Endometrial microvascular endothelial cells (primary cell): ENCODE results near the gene FAM90A26. TPM values are rescaled to one million over a fixed set of nuclear protein-coding genes. Genes with fewer than 3 reads are reported as not detected.
"Not testable (repeated sequence)": the region's sequence is repeated elsewhere in the genome, so short reads cannot be mapped to it uniquely, and the experiment has no call there.

Source experiments
- in situ Hi-C: cut with HindIII; loops from 2 replicates; pipeline ENCODE4 v1.10.0; 2017; ENCODE audit warnings: low sequenced_read_pairs, low pct_unique_long_range_greater_than_20kb; ENCODE audit errors: inconsistent ontology term
- total RNA-seq: library from RNA; depleted of rRNA; stranded (reverse); fragments of >200 nt; gene quantifications from one replicate; pipeline ENCODE4 v1.2.3, GENCODE V29; 2015; ENCODE audit errors: inconsistent ontology term

Gene FAM90A26
- total RNA-seq, 1 donor from 2014 or later: not detected

DNA sequence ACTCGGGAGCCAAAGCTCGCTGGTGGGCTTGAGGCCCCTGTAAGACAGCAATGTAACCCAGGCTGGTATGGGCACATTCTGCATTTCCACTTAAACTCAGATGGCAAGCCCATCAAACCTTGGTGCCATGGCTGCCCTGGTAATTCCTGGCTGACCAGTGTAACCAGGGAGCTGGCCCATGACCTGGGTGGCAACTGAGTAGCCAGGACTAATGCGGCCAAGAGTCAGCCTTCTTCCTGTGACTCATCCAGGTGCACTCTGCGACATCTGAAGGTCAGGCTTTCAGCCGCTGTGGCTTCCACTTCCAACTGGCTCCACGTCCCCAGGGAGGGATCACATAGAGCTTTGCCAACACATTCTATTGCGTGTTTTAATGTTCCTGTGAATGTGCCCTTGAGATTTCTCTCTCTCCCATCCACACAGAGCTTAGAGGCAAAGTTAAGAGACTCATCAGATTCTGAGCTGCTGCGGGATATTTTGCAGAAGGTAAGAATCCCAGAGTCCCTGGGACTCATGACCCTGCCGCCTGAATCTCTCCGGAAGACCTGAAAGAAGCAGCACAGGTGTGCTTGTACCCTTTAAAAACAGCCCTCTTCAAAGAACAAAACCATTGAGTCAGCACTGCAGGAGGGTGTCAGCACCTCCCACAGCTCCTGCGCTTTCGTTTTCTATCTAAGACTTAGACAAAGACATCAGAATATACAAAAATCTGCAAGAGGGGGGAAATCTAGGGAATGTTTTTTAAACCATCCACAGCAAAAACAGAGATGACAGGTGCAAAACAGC is 14.9 kb upstream of the FAM90A26 start:
- in situ Hi-C loops: not testable (repeated sequence)

DNA sequence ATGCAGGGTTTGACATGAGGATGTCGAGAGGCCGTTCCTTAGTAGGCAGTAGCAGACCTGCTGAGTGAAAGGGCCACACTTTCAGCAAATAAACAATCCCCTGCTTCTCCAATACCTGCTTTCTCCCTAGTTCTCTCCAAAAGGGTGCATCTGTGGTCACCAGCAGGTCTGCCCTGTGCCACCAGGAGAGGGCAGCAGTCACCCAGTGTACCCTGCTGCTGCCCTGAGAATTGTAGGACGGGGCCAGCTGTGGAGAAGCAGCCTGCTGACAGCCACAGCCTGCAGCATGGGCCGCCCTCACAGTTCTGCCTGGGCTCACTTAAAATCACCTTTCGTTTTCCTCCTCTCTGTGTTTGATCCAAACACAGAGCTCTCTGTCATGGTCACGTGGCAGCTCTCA is 11.8 kb upstream of the FAM90A26 start:
- in situ Hi-C loops: not testable (repeated sequence)

DNA sequence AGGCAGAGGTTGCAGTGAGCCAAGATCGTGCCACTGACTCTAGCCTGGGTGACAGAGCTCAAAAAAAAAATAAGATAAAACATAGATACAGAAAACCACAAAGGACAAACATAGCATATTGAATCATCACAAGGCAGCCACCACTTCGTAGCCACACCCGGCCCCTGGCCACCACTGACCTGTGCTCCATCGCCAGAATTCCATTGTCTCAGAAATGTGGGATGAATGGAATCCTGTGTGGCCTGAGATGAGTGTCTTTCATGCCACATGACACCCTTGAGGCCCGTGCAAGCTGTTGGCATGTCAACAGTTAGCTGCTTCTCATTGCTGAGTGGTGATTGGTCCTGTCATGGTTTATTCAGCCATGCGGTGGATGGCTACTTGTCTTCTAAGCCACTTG is 10.2 kb upstream of the FAM90A26 start:
- in situ Hi-C loops: not testable (repeated sequence)

DNA sequence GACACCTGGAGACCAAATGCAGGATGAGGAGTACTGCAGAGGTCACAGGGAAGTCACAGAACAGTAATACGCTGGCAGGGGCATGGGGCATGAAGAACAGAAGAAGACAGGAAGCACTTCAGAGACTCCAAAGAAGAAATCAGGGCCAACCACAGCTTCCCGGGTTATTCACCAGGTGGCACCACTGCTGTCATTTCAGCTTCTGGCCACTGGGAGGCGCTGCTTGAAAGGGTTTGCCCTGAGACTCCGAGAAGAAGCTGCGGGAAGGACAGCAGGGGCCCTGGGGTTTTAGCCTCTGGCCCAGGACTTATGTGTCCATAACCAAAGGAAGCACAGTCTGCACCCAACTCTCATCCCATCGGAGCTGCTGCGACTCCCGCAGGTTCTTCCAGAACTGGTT is 4.2 kb upstream of the FAM90A26 start:
- in situ Hi-C loops: not testable (repeated sequence)

DNA sequence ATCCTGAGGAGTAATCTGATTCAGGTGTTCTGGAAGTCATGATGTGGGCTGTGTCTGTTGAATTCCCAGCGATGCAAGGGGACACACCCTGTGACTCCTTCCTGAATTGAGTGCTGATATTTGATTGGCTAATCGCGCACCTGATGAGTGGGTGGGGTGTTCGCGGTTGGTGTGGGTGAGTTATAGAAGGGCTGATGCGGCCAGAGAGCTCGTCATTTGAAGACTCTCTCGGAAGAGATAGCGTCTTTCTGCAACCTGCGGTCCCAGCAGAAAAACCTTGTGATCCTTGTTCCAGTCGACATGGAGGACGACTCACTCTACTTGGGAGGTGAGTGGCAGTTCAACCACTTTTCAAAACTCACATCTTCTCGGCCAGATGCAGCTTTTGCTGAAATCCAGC is 40.1 kb downstream of the FAM90A26 start, which contains the start of gene USP17L10:
TSS of gene USP17L10 (plus strand) at position 301 of the 400 bp plus-strand sequence. CDS start at position 301, 0 bp downstream.
- in situ Hi-C loops: not testable (repeated sequence)

DNA sequence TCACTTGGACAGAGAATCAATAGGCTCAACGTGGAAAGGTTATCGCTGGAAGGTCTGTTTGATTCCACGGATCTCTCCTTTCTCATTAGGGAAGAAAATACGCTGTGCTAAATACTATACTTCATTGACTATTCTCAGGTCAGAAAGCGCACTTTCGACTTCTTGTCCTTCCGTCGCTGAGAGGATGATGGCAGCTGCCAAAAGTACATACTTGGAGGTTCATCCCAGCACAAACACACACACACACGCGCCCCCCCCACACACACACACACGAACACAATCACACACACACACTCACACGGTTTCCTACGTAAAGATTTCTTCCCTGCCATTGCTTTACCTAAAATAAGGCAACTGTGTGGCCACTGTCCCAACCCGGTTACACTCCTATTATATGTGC is 44.5 kb downstream of the FAM90A26 start:
- in situ Hi-C loops: not testable (repeated sequence)

DNA sequence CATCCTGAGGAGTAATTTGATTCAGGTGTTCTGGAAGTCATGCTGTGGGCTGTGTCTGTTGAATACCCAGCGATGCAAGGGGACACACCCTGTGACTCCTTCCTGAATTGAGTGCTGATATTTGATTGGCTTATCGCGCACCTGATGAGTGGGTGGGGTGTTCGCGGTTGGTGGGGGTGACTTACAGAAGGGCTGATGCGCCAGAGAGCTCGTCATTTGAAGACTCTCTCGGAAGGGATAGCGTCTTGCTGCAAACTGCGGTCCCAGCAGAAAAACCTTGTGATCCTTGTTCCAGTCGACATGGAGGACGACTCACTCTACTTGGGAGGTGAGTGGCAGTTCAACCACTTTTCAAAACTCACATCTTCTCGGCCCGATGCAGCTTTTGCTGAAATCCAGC is 44.9 kb downstream of the FAM90A26 start, which contains the start of gene USP17L11:
TSS of gene USP17L11 (plus strand) at position 301 of the 400 bp plus-strand sequence. CDS start at position 301, 0 bp downstream.
- in situ Hi-C loops: not testable (repeated sequence)

DNA sequence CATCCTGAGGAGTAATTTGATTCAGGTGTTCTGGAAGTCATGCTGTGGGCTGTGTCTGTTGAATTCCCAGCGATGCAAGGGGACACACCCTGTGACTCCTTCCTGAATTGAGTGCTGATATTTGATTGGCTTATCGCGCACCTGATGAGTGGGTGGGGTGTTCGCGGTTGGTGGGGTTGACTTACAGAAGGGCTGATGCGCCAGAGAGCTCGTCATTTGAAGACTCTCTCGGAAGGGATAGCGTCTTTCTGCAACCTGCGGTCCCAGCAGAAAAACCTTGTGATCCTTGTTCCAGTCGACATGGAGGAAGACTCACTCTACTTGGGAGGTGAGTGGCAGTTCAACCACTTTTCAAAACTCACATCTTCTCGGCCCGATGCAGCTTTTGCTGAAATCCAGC is 49.6 kb downstream of the FAM90A26 start, which contains the start of gene USP17L12:
TSS of gene USP17L12 (plus strand) at position 301 of the 400 bp plus-strand sequence. CDS start at position 301, 0 bp downstream.
- in situ Hi-C loops: not testable (repeated sequence)

DNA sequence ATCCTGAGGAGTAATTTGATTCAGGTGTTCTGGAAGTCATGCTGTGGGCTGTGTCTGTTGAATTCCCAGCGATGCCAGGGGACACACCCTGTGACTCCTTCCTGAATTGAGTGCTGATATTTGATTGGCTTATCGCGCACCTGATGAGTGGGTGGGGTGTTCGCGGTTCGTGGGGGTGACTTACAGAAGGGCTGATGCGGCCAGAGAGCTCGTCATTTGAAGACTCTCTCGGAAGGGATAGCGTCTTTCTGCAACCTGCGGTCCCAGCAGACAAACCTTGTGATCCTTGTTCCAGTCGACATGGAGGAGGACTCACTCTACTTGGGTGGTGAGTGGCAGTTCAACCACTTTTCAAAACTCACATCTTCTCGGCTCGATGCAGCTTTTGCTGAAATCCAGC is 54.4 kb downstream of the FAM90A26 start, which contains the start of gene USP17L13:
TSS of gene USP17L13 (plus strand) at position 301 of the 400 bp plus-strand sequence. CDS start at position 301, 0 bp downstream.
- in situ Hi-C loops: not testable (repeated sequence)

Other genes starting within 250 kb of the FAM90A26 start
- not detected for gene USP17L10, start 40.2 kb downstream of the FAM90A26 start, total RNA-seq
- not detected for gene USP17L11, start 45.0 kb downstream of the FAM90A26 start, total RNA-seq
- not detected for gene USP17L12, start 49.7 kb downstream of the FAM90A26 start, total RNA-seq
- gene USP17L13, start 54.5 kb downstream of the FAM90A26 start, total RNA-seq: not detected
- gene USP17L15, start 64.0 kb downstream of the FAM90A26 start, total RNA-seq: not detected
- not detected for gene USP17L17, start 73.5 kb downstream of the FAM90A26 start, total RNA-seq
- gene USP17L18, start 78.2 kb downstream of the FAM90A26 start, total RNA-seq: not detected
- gene USP17L19, start 83.0 kb downstream of the FAM90A26 start, total RNA-seq: not detected
- gene USP17L20, start 87.7 kb downstream of the FAM90A26 start, total RNA-seq: not detected
- gene USP17L21, start 92.5 kb downstream of the FAM90A26 start, total RNA-seq: not detected
- not detected for gene USP17L22, start 97.2 kb downstream of the FAM90A26 start, total RNA-seq
- not detected for gene USP17L24, start 154.8 kb downstream of the FAM90A26 start, total RNA-seq
- not detected for gene USP17L25, start 159.5 kb downstream of the FAM90A26 start, total RNA-seq
- gene USP17L26, start 164.2 kb downstream of the FAM90A26 start, total RNA-seq: not detected
- gene USP17L5, start 169.0 kb downstream of the FAM90A26 start, total RNA-seq: not detected
- gene USP17L27, start 173.7 kb downstream of the FAM90A26 start, total RNA-seq: not detected
- not detected for gene USP17L28, start 178.5 kb downstream of the FAM90A26 start, total RNA-seq
- gene USP17L29, start 183.2 kb downstream of the FAM90A26 start, total RNA-seq: not detected
- gene USP17L30, start 192.7 kb downstream of the FAM90A26 start, total RNA-seq: not detected